ENCODE measurements around the gene TNC. TPM values are rescaled to one million over a fixed set of nuclear protein-coding genes. Genes with fewer than 3 reads are reported as not detected.
A peak's percentile ranks its signal among the peaks of the same experiment; 100 is the strongest.

Gene TNC
- total RNA-seq, 1 donor from 2014 or later: 137 TPM

DNA sequence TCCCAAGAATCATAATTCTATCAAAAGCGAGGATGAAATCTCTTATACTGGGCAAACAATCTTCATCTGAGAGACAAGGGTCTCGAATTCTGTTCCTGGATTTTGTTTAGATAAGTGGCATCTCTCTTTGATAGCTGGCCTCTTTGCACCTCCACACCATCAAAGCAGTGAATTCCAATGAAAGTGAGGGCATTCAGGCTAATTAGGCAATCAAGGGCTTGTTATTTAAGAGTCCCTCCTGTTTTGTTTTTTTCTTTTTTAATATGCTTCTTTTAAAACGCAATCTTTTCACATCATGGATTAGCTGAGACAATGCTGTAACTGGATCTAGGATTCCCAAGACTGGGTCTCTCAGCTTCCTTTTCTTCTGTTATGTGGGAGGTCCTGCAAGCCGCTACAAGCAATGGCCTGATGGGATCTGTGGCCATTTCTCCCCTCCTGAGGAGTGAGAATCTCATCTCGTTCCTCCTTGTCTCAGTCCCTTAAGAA lies 67.9 kb downstream of the TNC start:
- Histone ChIP-seq H3K27ac (no peak overlapping the region), H3K4me3 (no peak overlapping the region), H3K36me3 (no peaks in the 10 kb centered on the region), H3K27me3 (no peaks in the 10 kb centered on the region), H3K4me1 (no peaks in the 10 kb centered on the region), H3K9me3 (no peaks in the 10 kb centered on the region)
- no peak for DNase-seq (ENCODE audit: low spot score in 2 of 2)
- intact Hi-C loops (cut with DNase I): no loop called here
- no peak for TF ChIP-seq CTCF (IDR thresholded peaks at IDR 0.05)

DNA sequence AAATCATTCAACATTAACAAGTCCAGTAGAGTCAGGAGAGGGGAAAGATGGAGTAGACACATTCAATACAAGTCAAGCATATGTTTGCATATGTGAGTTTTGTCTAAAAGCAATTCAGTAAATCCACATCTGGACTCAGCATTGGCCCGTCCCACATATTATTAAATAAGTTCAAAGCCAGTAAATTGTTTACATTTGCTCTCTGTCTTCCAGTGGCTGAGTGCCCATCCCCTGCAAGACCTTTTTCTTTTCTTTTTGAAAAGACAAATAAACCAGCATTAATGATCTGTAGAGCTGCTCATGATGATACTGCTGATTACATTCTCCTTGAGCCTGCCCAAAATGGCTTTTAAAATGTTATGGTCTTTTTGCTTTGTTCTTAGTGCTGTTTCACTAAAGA lies 71.1 kb downstream of the TNC start:
- H3K4me1 ChIP-seq: peaks cover 6 to 20% of the 10 kb centered on the region in 2 donors
- intact Hi-C loops (cut with DNase I): no loop called here
- H3K27ac ChIP-seq: no peak overlapping the region
- no peak for DNase-seq (ENCODE audit: low spot score in 2 of 2)
- H3K36me3 ChIP-seq: no peaks in the 10 kb centered on the region
- TF ChIP-seq CTCF (IDR thresholded peaks at IDR 0.05): no peak
- H3K9me3 ChIP-seq: no peaks in the 10 kb centered on the region
- no peaks in the 10 kb centered on the region for H3K27me3 ChIP-seq
- H3K4me3 ChIP-seq: no peak overlapping the region

GRCh38 chr9:115046199-115046598 lies 71.8 kb downstream of the TNC start:
- Histone ChIP-seq H3K36me3 (no peaks in the 10 kb centered on the region), H3K9me3 (no peaks in the 10 kb centered on the region), H3K27ac (no peak overlapping the region), H3K4me1 (peaks cover 6 to 24% of the 10 kb centered on the region in 2 donors), H3K27me3 (no peaks in the 10 kb centered on the region), H3K4me3 (no peak overlapping the region)
- no peak for TF ChIP-seq CTCF (IDR thresholded peaks at IDR 0.05)
- no peak for DNase-seq (ENCODE audit: low spot score in 2 of 2)
- intact Hi-C loops (cut with DNase I): no loop called here

GRCh38 chr9:115043632-115044031 lies 74.3 kb downstream of the TNC start:
- Histone ChIP-seq H3K4me3 (no peak overlapping the region), H3K4me1 (peaks cover 10 to 35% of the 10 kb centered on the region in 2 donors), H3K9me3 (no peaks in the 10 kb centered on the region), H3K36me3 (no peaks in the 10 kb centered on the region), H3K27ac (peak overlapping the region; percentile 70 to 71), H3K27me3 (no peaks in the 10 kb centered on the region)
- no peak for DNase-seq (ENCODE audit: low spot score in 2 of 2)
- TF ChIP-seq CTCF (IDR thresholded peaks at IDR 0.05): no peak
- intact Hi-C loops (cut with DNase I): loop anchor here (2.0 to 5.0 kb wide), 2 partner anchors 74 to 113 kb away; partner anchors contain the start of gene TNC

- Histone ChIP-seq H3K4me1 (peaks cover 10 to 37% of the 10 kb centered on the region in 2 donors), H3K9me3 (no peaks in the 10 kb centered on the region), H3K4me3 (no peak overlapping the region), H3K27me3 (no peaks in the 10 kb centered on the region), H3K36me3 (no peaks in the 10 kb centered on the region), H3K27ac (peak overlapping the region; percentile 70 to 71)
- no peak for TF ChIP-seq CTCF (IDR thresholded peaks at IDR 0.05)
- intact Hi-C loops (cut with DNase I): loop anchor here (2.0 to 5.0 kb wide), 2 partner anchors 74 to 114 kb away; partner anchors contain the start of gene TNC
- DNase-seq (ENCODE audit: low spot score in 2 of 2): peak; percentile 26 to 82
Observed at GRCh38 chr9:115042781-115043509, 75.0 kb downstream of the TNC start.
